Loucy (cell line): ENCODE results near the gene NEDD4L.

ENCODE experiments used
- H2AFZ ChIP-seq: fragments of 200-600 bp; sonication (generic); 2 replicates; pipeline ENCODE4 v1.6.0; 2016; ENCODE audit warnings: antibody characterized with exemption, mild to moderate bottlenecking, low read length, moderate library complexity
- H3F3A ChIP-seq: fragments of 200-600 bp; 2 replicates; pipeline ENCODE4 v1.6.0; 2016; ENCODE audit warnings: antibody characterized with exemption, low read depth, mild to moderate bottlenecking
- H3K27me3 ChIP-seq: fragments of 200-600 bp; sonication (generic); 2 replicates; pipeline ENCODE4 v1.6.1; 2014; ENCODE audit warnings: low read length, mild to moderate bottlenecking; ENCODE audit not compliant: insufficient read depth, poor library complexity, severe bottlenecking
- H3K36me3 ChIP-seq: fragments of 200-600 bp; sonication (generic); 2 replicates; pipeline ENCODE4 v1.6.1; 2016; ENCODE audit warnings: low read length; ENCODE audit not compliant: insufficient read depth
- H3K4me1 ChIP-seq: fragments of 200-600 bp; sonication (generic); 2 replicates; pipeline ENCODE4 v1.5.1; 2014; ENCODE audit warnings: low read length, mild to moderate bottlenecking; ENCODE audit not compliant: insufficient read depth, poor library complexity, severe bottlenecking
- H3K4me2 ChIP-seq: fragments of 200-600 bp; sonication (generic); 2 replicates; pipeline ENCODE4 v1.6.0; 2014; ENCODE audit warnings: antibody characterized with exemption, low read length, low read depth, mild to moderate bottlenecking; ENCODE audit not compliant: poor library complexity, severe bottlenecking
- H3K4me3 ChIP-seq: fragments of 200-600 bp; sonication (generic); 2 replicates; pipeline ENCODE4 v1.5.1; 2014; ENCODE audit warnings: low read length, mild to moderate bottlenecking, mixed read lengths; ENCODE audit not compliant: poor library complexity, severe bottlenecking
- H3K79me2 ChIP-seq: fragments of 200-600 bp; sonication (generic); 2 replicates; pipeline ENCODE4 v1.6.1; 2014; ENCODE audit warnings: low read length; ENCODE audit not compliant: insufficient read depth
- H3K9ac ChIP-seq: fragments of 200-600 bp; sonication (generic); 2 replicates; pipeline ENCODE4 v1.6.0; 2014; ENCODE audit warnings: mild to moderate bottlenecking, low read depth, low read length, moderate library complexity; ENCODE audit not compliant: poor library complexity, severe bottlenecking
- H3K9me2 ChIP-seq: fragments of 200-600 bp; sonication (generic); replicated peaks from 2 replicates; pipeline ENCODE4 v1.6.1; 2016; ENCODE audit warnings: low read depth, low read length, mixed read lengths
- H3K9me3 ChIP-seq: fragments of 200-600 bp; sonication (generic); 2 replicates; pipeline ENCODE4 v1.6.1; 2014; ENCODE audit warnings: mild to moderate bottlenecking, antibody characterized with exemption, low read length, low read depth; ENCODE audit not compliant: insufficient read depth
- H4K20me1 ChIP-seq: fragments of 200-600 bp; sonication (generic); 2 replicates; pipeline ENCODE4 v1.6.0; 2014; ENCODE audit warnings: antibody characterized with exemption, low read length, mild to moderate bottlenecking; ENCODE audit not compliant: insufficient read depth, poor library complexity, severe bottlenecking
- EZH2phosphoT487 ChIP-seq: fragments of 200-600 bp; IDR thresholded peaks from 2 replicates; pipeline ENCODE4 v1.6.1; 2018; ENCODE audit warnings: antibody characterized with exemption, mild to moderate bottlenecking, moderate library complexity, borderline replicate concordance
- TF ChIP-seq, protein P1 (sequence below): fragments of 200-600 bp; sonication (generic); conservative IDR thresholded peaks from 2 replicates; pipeline ENCODE4 v1.5.1; 2014; ENCODE audit warnings: mild to moderate bottlenecking, antibody characterized with exemption, low read length

NEDD4L gene

DNA sequence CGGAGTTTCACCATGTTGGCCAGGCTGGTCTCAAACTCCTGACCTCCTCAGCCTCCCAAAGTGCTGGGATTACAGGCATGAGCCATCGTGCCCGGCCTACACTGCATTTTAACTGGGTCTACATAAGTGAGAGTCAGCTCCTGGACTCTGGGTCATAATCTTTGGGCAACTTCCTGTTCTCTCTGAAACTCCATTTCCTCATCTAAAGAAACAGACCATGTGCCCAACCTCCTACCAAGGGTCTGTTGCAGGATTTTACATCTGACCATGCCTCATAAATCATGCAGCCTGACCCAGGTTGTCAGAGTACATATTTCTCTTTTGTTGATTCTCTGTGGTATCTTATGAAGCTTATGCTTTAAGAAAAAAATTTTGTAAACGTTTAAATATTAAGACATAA lies 304.5 kb downstream of the NEDD4L start:
- Histone ChIP-seq H3K4me1 (no peaks in the 10 kb centered on the region), H3K79me2 (no peaks in the 10 kb centered on the region), H3K27me3 (no peaks in the 10 kb centered on the region), H3K9ac (no peak overlapping the region), H2AFZ (no peak overlapping the region), H3K9me2 (no peaks in the 10 kb centered on the region), H3F3A (no peaks in the 10 kb centered on the region), H4K20me1 (no peaks in the 10 kb centered on the region), H3K9me3 (no peaks in the 10 kb centered on the region), H3K4me3 (no peak overlapping the region), H3K4me2 (no peak overlapping the region), H3K36me3 (no peaks in the 10 kb centered on the region; the same call in 1 of the 2 replicates)
- TF ChIP-seq, protein P1, sequence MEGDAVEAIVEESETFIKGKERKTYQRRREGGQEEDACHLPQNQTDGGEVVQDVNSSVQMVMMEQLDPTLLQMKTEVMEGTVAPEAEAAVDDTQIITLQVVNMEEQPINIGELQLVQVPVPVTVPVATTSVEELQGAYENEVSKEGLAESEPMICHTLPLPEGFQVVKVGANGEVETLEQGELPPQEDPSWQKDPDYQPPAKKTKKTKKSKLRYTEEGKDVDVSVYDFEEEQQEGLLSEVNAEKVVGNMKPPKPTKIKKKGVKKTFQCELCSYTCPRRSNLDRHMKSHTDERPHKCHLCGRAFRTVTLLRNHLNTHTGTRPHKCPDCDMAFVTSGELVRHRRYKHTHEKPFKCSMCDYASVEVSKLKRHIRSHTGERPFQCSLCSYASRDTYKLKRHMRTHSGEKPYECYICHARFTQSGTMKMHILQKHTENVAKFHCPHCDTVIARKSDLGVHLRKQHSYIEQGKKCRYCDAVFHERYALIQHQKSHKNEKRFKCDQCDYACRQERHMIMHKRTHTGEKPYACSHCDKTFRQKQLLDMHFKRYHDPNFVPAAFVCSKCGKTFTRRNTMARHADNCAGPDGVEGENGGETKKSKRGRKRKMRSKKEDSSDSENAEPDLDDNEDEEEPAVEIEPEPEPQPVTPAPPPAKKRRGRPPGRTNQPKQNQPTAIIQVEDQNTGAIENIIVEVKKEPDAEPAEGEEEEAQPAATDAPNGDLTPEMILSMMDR, result no peak
- no peak for TF ChIP-seq EZH2phosphoT487

DNA sequence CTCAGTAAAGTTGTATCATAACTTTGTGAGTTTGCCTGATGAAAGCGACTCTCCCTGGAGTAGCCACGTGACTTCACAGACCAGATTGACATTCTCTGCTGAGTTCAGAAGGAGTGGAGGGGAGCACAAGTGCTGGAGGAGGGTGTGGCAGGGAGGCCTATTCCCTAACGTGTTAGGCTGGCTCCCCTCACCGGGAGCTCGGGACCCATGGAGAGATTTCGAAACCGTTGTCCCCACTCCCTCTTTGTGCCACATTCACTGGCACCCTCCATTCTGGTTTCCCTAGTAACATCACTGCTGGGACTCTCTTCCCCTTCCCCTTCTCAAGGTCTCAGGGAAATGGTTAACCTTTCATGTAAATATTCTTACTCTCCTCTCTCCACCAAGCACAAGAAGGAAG lies 304.9 kb downstream of the NEDD4L start:
- no peaks in the 10 kb centered on the region for H3F3A ChIP-seq
- no peaks in the 10 kb centered on the region; the same call in 1 of the 2 replicates for H3K36me3 ChIP-seq
- TF ChIP-seq EZH2phosphoT487, result no peak
- TF ChIP-seq, protein P1, result no peak
- H3K9me2 ChIP-seq, result no peaks in the 10 kb centered on the region
- H3K79me2 ChIP-seq, result no peaks in the 10 kb centered on the region
- H4K20me1 ChIP-seq, result no peaks in the 10 kb centered on the region
- no peak overlapping the region for H3K4me3 ChIP-seq
- H3K4me1 ChIP-seq, result no peaks in the 10 kb centered on the region
- no peak overlapping the region for H2AFZ ChIP-seq
- no peaks in the 10 kb centered on the region for H3K27me3 ChIP-seq
- H3K4me2 ChIP-seq, result no peak overlapping the region
- H3K9me3 ChIP-seq, result no peaks in the 10 kb centered on the region
- no peak overlapping the region for H3K9ac ChIP-seq

DNA sequence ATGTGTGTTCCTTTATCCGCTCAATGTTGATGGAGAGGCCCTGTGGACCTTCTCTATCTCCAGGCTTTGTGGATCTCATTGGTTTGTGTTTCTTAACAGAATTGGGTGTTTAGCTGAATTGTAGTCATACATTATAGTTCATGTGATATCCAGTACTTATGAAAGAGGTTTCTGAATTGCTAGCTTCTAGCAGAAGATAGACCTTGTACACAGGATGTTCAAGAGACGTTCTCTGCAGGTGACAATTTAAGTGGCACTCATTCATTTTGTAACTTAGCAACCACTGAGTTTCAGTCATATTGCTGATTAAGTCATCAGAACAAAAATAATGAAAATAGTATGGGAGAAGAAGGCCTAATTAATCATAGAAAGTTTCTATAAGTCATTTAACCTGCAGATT lies 305.6 kb downstream of the NEDD4L start:
- no peak overlapping the region for H3K4me3 ChIP-seq
- no peak for TF ChIP-seq EZH2phosphoT487
- TF ChIP-seq, protein P1, result no peak
- H3K79me2 ChIP-seq, result no peaks in the 10 kb centered on the region
- no peaks in the 10 kb centered on the region for H3F3A ChIP-seq
- no peak overlapping the region for H3K9ac ChIP-seq
- H3K9me2 ChIP-seq, result no peaks in the 10 kb centered on the region
- H3K36me3 ChIP-seq, result no peaks in the 10 kb centered on the region; the same call in 1 of the 2 replicates
- H3K4me1 ChIP-seq, result no peaks in the 10 kb centered on the region
- no peaks in the 10 kb centered on the region for H3K27me3 ChIP-seq
- no peaks in the 10 kb centered on the region for H3K9me3 ChIP-seq
- no peak overlapping the region for H2AFZ ChIP-seq
- no peak overlapping the region for H3K4me2 ChIP-seq
- H4K20me1 ChIP-seq, result no peaks in the 10 kb centered on the region
